OCI-LY7 (cell line): ENCODE measurements around the gene TPK1.
"Not testable (repeated sequence)": the region's sequence is repeated elsewhere in the genome, so short reads cannot be mapped to it uniquely, and the experiment has no call there.

Experiments used
- CTCF ChIP-seq: fragments of 200-600 bp; sonication (generic); conservative IDR thresholded peaks from 2 replicates; pipeline ENCODE4 v1.5.1; 2014; ENCODE audit warnings: mild to moderate bottlenecking, antibody characterized with exemption, low read length, moderate library complexity, mixed read lengths
- EZH2phosphoT487 ChIP-seq: fragments of 200-600 bp; sonication (generic); IDR thresholded peaks from 2 replicates; pipeline ENCODE4 v1.6.1; 2018; ENCODE audit warnings: low read depth, borderline replicate concordance, mild to moderate bottlenecking, mixed run types, antibody characterized with exemption, low read length, moderate library complexity, mixed read lengths

- TF ChIP-seq EZH2phosphoT487, CTCF: not testable (repeated sequence)
These were observed 416.9 kb downstream of the TPK1 start for GRCh38 chr7:144418931-144419330.
